Nucleus accumbens (tissue), 56 donors: ENCODE measurements around the gene SDHA.
"Not testable (repeated sequence)": the region's sequence is repeated elsewhere in the genome, so short reads cannot be mapped to it uniquely, and the experiment has no call there.

ENCODE experiments used
- DNase-seq, 56 donors: peaks; one replicate each; lab custom pipeline; 2025; lab: John Stamatoyannopoulos, UW

Gene SDHA

DNA sequence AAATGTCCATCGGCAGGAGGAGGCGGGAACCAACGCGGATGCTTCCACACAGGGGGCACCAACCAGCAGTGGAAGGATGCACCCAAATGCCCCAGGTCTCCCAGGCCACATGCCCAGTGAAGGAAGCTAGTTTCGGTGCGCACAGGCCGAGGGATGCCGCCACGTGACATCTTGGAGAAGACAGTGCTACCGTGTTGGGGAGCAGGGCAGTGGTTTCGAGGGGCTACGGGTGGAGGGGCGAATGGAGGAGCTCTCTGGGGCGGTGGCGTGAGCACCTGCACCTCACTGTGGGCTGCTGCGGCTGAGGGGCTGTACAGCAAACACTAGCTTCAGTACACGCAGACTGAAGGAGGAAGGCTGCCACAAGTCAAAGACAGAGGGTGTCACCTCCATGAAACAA, 76.7 kb downstream of the SDHA start:
- not testable (repeated sequence) for DNase-seq

- not testable (repeated sequence) for DNase-seq
These were observed 78.1 kb downstream of the SDHA start for GRCh38 chr5:296207-296606.

DNA sequence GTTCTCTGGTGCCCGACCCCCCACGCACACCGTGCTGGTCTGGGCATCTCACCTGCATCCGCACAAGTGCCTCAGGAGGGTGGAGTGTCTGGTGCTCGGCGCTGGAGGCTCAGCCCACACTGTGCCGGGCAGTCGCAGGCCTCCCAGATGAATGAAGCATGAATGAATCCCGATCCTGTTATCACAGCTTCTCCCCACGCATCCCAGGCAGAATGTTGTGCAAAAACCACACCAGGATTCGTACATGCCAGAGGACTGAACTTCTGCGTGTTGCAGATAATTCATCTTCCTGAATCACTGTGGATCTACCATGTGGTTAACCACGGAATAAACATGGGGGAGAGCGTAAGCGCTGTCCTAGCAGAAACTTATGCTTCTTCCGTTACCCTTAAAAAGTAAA, 78.8 kb downstream of the SDHA start:
- not testable (repeated sequence) for DNase-seq

DNA sequence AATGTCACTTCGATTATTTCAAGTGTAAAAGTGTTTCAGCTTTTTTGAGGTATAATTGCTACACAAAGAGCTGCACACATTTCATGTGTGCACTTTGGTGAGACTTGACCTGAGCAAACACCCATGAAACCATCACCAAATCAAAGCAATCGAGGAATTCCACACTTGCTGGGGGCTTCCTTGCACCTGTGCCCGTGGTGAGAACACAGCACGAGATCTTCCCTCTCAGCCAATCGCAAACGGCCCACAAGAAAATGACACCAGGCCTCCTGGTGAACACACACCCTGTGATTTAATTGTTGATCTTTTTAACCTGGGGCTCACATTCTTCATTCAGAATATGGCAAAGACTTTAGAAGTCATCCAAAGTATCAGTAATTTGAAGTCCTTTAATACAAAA, 79.3 kb downstream of the SDHA start:
- not testable (repeated sequence) for DNase-seq

- not testable (repeated sequence) for DNase-seq
These were observed 80.0 kb downstream of the SDHA start for GRCh38 chr5:297991-298736.

- no peak for DNase-seq
These were observed 80.6 kb downstream of the SDHA start for GRCh38 chr5:298737-299125.

GRCh38 chr5:299921-300320, 81.8 kb downstream of the SDHA start:
- not testable (repeated sequence) for DNase-seq

- DNase-seq = not testable (repeated sequence)
These were observed 82.7 kb downstream of the SDHA start for GRCh38 chr5:300691-301435.

- not testable (repeated sequence) for DNase-seq
These were observed 84.3 kb downstream of the SDHA start for GRCh38 chr5:302416-302815.

DNA sequence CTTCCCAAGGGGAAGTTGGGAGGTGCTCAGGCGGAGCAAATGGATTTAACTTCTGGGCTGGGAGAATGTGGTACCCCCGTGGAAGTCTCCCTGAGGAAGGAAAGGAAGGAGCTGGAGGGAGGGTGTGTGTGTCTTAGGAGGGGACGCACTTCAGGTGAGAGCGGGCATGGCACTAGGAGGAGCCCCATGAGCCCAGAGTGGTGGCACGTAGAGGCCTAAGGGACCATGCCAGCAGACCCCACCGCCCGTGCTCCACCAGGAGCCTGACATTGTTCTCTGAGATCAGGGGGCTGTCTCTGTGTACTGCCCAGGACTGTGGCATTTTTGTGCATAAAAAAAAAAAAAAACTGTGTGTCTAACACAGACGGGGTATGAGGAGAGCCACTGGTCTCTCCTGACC, 84.8 kb downstream of the SDHA start:
- no peak for DNase-seq

DNA sequence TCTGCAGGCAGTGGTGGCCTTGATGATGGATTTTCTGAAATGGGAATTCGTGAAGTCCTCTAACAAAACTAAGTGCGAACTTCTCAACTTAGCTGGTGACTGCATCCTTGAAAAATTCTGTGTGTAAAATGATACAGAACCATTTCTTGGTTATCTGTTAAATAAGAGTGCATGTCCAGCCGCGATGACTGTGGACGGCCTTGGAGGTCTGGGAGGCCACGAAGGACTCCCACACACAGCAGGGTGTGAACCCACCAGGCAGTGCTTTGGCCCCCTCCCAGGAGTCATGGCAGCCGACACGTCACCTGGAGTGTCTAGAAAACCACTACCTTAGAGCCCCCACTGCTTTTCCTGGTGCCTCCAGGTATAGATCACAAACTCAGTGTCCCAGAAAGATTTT, 85.6 kb downstream of the SDHA start:
- DNase-seq = not testable (repeated sequence)

DNA sequence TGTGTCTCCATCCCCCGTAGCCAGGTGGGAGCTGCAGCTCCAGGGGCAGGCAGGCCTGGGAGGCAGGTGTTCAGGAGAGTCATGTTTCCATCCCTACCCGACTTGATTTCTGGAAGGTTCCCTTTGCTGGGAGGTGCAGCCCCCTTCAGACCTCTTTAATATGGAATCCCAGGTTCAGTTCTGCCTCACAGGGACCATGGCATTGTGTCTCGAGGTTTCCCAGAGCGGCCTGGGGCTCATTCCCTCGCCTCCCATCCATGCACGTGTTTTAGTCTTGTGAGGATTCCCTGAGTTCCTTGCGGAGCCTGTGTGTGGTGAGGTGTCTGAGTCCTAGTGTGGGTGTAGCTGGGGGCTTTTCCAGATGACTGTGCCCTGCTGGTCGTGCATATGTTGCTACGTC, 86.9 kb downstream of the SDHA start:
- no peak for DNase-seq

DNA sequence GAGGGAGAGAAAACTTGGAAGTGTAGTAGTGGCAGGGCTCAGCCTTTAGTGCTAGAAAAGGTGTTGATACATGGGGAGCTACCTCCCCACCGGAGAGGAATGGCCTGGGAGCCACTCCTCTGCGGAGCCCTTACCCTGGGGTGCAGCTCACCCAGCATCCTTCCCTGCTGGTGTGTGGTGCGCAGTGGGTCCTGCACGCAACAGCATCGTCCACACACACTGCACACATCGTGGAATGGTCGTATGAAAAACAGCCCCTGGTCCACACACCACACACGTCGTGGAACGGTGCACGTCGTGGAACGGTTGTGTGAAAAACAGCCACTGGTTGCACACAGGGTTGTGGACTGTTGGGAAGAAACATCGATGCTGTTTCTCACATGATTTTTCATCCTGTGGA, 87.3 kb downstream of the SDHA start:
- no peak for DNase-seq

DNA sequence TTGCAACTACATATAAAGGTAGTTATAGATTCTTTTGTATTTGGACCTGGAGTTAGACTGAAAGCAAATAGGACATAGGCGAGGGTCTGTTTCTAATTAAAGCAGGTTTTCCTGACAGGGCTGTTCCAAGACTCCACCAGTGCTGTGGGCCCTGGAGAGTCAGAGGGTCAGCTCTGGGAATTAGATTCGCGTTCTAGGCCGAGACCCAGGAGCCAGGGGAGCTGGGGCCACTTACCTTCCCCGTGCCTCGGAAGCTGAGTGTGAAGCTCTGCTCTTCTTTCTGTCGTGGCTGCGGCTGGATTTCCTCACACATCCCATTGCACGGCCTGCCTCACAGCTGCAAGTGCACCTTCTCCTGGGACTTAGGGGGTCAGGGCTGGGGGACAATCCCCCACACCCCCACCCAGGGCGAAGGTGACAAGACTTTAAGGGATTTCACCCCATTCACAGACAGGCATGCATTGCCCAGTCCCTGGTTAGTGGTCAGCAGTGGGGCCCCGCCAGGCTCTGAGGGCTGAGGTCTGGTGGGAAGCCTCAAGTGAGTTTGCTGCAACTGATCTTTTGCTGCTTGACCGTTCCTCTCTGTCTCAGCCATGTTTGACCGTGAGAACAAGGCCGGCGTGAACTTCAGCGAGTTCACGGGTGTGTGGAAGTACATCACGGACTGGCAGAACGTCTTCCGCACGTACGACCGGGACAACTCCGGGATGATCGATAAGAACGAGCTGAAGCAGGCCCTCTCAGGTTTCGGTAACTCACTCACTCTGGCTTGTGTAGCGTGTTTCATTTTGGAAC, 88.1 kb downstream of the SDHA start:
- DNase-seq = no peak
